SJCRH30 (cell line): Measurements from ENCODE around the gene UBE2I. TPM values are rescaled to one million over a fixed set of nuclear protein-coding genes. Genes with fewer than 3 reads are reported as not detected.
"Not testable (repeated sequence)": the region's sequence is repeated elsewhere in the genome, so short reads cannot be mapped to it uniquely, and the experiment has no call there.

Experiments used
- DNase-seq, 2 experiments: peaks; one replicate each; pipeline ENCODE4 v3.0.0-alpha.2; 2015 to 2020
- H3K27ac ChIP-seq: fragments of 250-450 bp; sonication (Bioruptor Pico); 2 replicates; pipeline ENCODE4 v1.5.1; 2020; ENCODE audit warnings: mild to moderate bottlenecking, moderate library complexity
- H3K27me3 ChIP-seq: fragments of 250-450 bp; sonication (Bioruptor Pico); 2 replicates; pipeline ENCODE4 v1.5.1; 2020; ENCODE audit warnings: mild to moderate bottlenecking, moderate library complexity
- H3K36me3 ChIP-seq: fragments of 250-450 bp; sonication (Bioruptor Pico); 2 replicates; pipeline ENCODE4 v1.5.1; 2020; ENCODE audit warnings: mild to moderate bottlenecking, moderate library complexity
- H3K4me1 ChIP-seq: fragments of 250-450 bp; sonication (Bioruptor Pico); 2 replicates; pipeline ENCODE4 v1.5.1; 2020; ENCODE audit warnings: mild to moderate bottlenecking, moderate library complexity
- H3K4me3 ChIP-seq: fragments of 250-450 bp; sonication (Bioruptor Pico); 2 replicates; pipeline ENCODE4 v1.5.1; 2020; ENCODE audit warnings: mild to moderate bottlenecking, moderate library complexity
- H3K9me3 ChIP-seq: fragments of 250-450 bp; sonication (Bioruptor Pico); replicated peaks from 2 replicates; pipeline ENCODE4 v1.5.1; 2020; ENCODE audit warnings: mild to moderate bottlenecking, moderate library complexity
- total RNA-seq: library from RNA; depleted of rRNA; stranded (reverse); fragments of >200 nt; shearing (Covaris generic); gene quantifications from 2 replicates; pipeline ENCODE4 v1.2.3, GENCODE V29; 2014

Gene UBE2I
- total RNA-seq, 1 experiment from 2014 or later, result 181 TPM

- Histone ChIP-seq H3K4me1 (no peaks in the 10 kb centered on the region), H3K27ac (no peak overlapping the region), H3K9me3 (no peaks in the 10 kb centered on the region), H3K27me3 (peaks cover 41% of the 10 kb centered on the region), H3K4me3 (no peak overlapping the region), H3K36me3 (no peaks in the 10 kb centered on the region)
- DNase-seq, result no peak
Observed at GRCh38 chr16:1295465-1295864, 14.0 kb upstream of the UBE2I start.

GRCh38 chr16:1296688-1297017, 12.8 kb upstream of the UBE2I start:
- H3K27ac ChIP-seq, H3K4me3 ChIP-seq, H3K4me1 ChIP-seq, H3K9me3 ChIP-seq, H3K36me3 ChIP-seq, DNase-seq: not testable (repeated sequence)
- H3K27me3 ChIP-seq, result peaks cover 39% of the 10 kb centered on the region

GRCh38 chr16:1297018-1297696, 12.3 kb upstream of the UBE2I start:
- no peak for DNase-seq
- H3K4me1 ChIP-seq, result no peaks in the 10 kb centered on the region
- no peak overlapping the region for H3K27ac ChIP-seq
- H3K4me3 ChIP-seq, result no peak overlapping the region
- peaks cover 35% of the 10 kb centered on the region for H3K27me3 ChIP-seq
- no peaks in the 10 kb centered on the region for H3K36me3 ChIP-seq
- H3K9me3 ChIP-seq, result no peaks in the 10 kb centered on the region

- Histone ChIP-seq H3K27ac (no peak overlapping the region), H3K4me3 (no peak overlapping the region), H3K4me1 (no peaks in the 10 kb centered on the region), H3K36me3 (no peaks in the 10 kb centered on the region), H3K9me3 (no peaks in the 10 kb centered on the region), H3K27me3 (peaks cover 39% of the 10 kb centered on the region)
- DNase-seq, result no peak
Observed at GRCh38 chr16:1298406-1298805, 11.0 kb upstream of the UBE2I start.

- Histone ChIP-seq H3K4me3 (no peak overlapping the region), H3K27ac (no peak overlapping the region), H3K27me3 (peaks cover 42% of the 10 kb centered on the region), H3K9me3 (no peaks in the 10 kb centered on the region), H3K4me1 (no peaks in the 10 kb centered on the region), H3K36me3 (no peaks in the 10 kb centered on the region)
- no peak for DNase-seq
Observed at GRCh38 chr16:1299012-1299867, 10.2 kb upstream of the UBE2I start.

GRCh38 chr16:1299868-1300203, 9.6 kb upstream of the UBE2I start:
- Histone ChIP-seq H3K9me3 (no peaks in the 10 kb centered on the region), H3K27ac (no peak overlapping the region), H3K4me1 (no peaks in the 10 kb centered on the region), H3K36me3 (no peaks in the 10 kb centered on the region), H3K27me3 (peaks cover 38% of the 10 kb centered on the region), H3K4me3 (no peak overlapping the region)
- DNase-seq, result no peak

GRCh38 chr16:1300664-1301476, 8.6 kb upstream of the UBE2I start:
- Histone ChIP-seq H3K4me3 (no peak overlapping the region), H3K27ac (no peak overlapping the region), H3K4me1 (no peaks in the 10 kb centered on the region), H3K36me3 (no peaks in the 10 kb centered on the region), H3K27me3 (peaks cover 33% of the 10 kb centered on the region), H3K9me3 (no peaks in the 10 kb centered on the region)
- peak; percentile 63 to 72 for DNase-seq

GRCh38 chr16:1301562-1301961, 7.9 kb upstream of the UBE2I start:
- H3K27me3 ChIP-seq, result peaks cover 33% of the 10 kb centered on the region
- no peaks in the 10 kb centered on the region for H3K4me1 ChIP-seq
- no peak for DNase-seq
- no peaks in the 10 kb centered on the region for H3K36me3 ChIP-seq
- no peak overlapping the region for H3K27ac ChIP-seq
- H3K9me3 ChIP-seq, result no peaks in the 10 kb centered on the region
- H3K4me3 ChIP-seq, result no peak overlapping the region

- peaks cover 14% of the 10 kb centered on the region for H3K27me3 ChIP-seq
- no peak for DNase-seq
- H3K9me3 ChIP-seq, result no peaks in the 10 kb centered on the region
- H3K4me3 ChIP-seq, result no peak overlapping the region
- H3K27ac ChIP-seq, result no peak overlapping the region
- H3K36me3 ChIP-seq, result no peaks in the 10 kb centered on the region
- no peaks in the 10 kb centered on the region for H3K4me1 ChIP-seq
Observed at GRCh38 chr16:1305823-1306222, 3.6 kb upstream of the UBE2I start.

GRCh38 chr16:1306334-1306733, 3.1 kb upstream of the UBE2I start:
- H3K36me3 ChIP-seq, result no peaks in the 10 kb centered on the region
- H3K4me1 ChIP-seq, result peaks cover 1% of the 10 kb centered on the region; the same call in 1 of the 2 replicates
- no peak overlapping the region for H3K27ac ChIP-seq
- no peak for DNase-seq
- no peak overlapping the region for H3K4me3 ChIP-seq
- H3K27me3 ChIP-seq, result peaks cover 10% of the 10 kb centered on the region
- no peaks in the 10 kb centered on the region for H3K9me3 ChIP-seq

GRCh38 chr16:1308036-1308976, 1.1 kb upstream of the UBE2I start:
- H3K4me3 ChIP-seq, result peak overlapping the region; percentile 73
- H3K27ac ChIP-seq, result peak overlapping the region; percentile 100
- peaks cover 13% of the 10 kb centered on the region for H3K36me3 ChIP-seq
- H3K9me3 ChIP-seq, result no peaks in the 10 kb centered on the region
- H3K27me3 ChIP-seq, result peaks cover 3% of the 10 kb centered on the region; the same call in 1 of the 2 replicates
- H3K4me1 ChIP-seq, result peaks cover 4% of the 10 kb centered on the region; the same call in 1 of the 2 replicates
- no peak for DNase-seq

- H3K9me3 ChIP-seq, result no peaks in the 10 kb centered on the region
- H3K27ac ChIP-seq, result peak overlapping the region; percentile 42
- no peaks in the 10 kb centered on the region for H3K27me3 ChIP-seq
- H3K4me3 ChIP-seq, result peak overlapping the region; percentile 73
- peaks cover 25% of the 10 kb centered on the region for H3K36me3 ChIP-seq
- no peak for DNase-seq
- H3K4me1 ChIP-seq, result peaks cover 4% of the 10 kb centered on the region; the same call in 1 of the 2 replicates
Observed at GRCh38 chr16:1309888-1310831, 724 bp downstream of the UBE2I start.

GRCh38 chr16:1310832-1311200, 1.4 kb downstream of the UBE2I start:
- Histone ChIP-seq H3K27ac (no peak overlapping the region), H3K36me3 (peaks cover 32% of the 10 kb centered on the region), H3K9me3 (no peaks in the 10 kb centered on the region), H3K27me3 (no peaks in the 10 kb centered on the region), H3K4me3 (peak overlapping the region; percentile 73), H3K4me1 (peaks cover 4% of the 10 kb centered on the region; the same call in 1 of the 2 replicates)
- DNase-seq, result no peak
